SW 1271 (cell line): ENCODE results near the gene SLC39A11.
"Not testable (repeated sequence)": the region's sequence is repeated elsewhere in the genome, so short reads cannot be mapped to it uniquely, and the experiment has no call there.

ENCODE experiments used
- DNase-seq, 2 experiments: peaks; one replicate each; lab custom pipeline; 2025; lab: John Stamatoyannopoulos, UW

Gene SLC39A11

GRCh38 chr17:73092523-73093135, at the start of gene SLC39A11:
SLC39A11 (minus strand) TSS chr17:73092688; CDS start chr17:73088764, 3,924 bp downstream.
- DNase-seq = peak; percentile 83 to 91

- no peak for DNase-seq
These were observed 48.9 kb upstream of the SLC39A11 start for GRCh38 chr17:73141411-73141810.

GRCh38 chr17:73140566-73140965, 48.1 kb upstream of the SLC39A11 start:
- DNase-seq = no peak

- no peak for DNase-seq
These were observed 46.8 kb upstream of the SLC39A11 start for GRCh38 chr17:73139296-73139695.

GRCh38 chr17:73138541-73139138, 46.2 kb upstream of the SLC39A11 start:
- no peak for DNase-seq

- DNase-seq = no peak
These were observed 44.9 kb upstream of the SLC39A11 start for GRCh38 chr17:73137376-73137775.

GRCh38 chr17:73135766-73136165, 43.3 kb upstream of the SLC39A11 start:
- no peak for DNase-seq

GRCh38 chr17:73133911-73134649, 41.6 kb upstream of the SLC39A11 start:
- DNase-seq = no peak

- DNase-seq = no peak
These were observed 39.6 kb upstream of the SLC39A11 start for GRCh38 chr17:73132085-73132492.

- DNase-seq = not testable (repeated sequence)
These were observed 39.0 kb upstream of the SLC39A11 start for GRCh38 chr17:73131439-73131838.

- no peak for DNase-seq
These were observed 38.5 kb upstream of the SLC39A11 start for GRCh38 chr17:73130977-73131376.

GRCh38 chr17:73128496-73128895, 36.0 kb upstream of the SLC39A11 start:
- DNase-seq = no peak

- DNase-seq = no peak
These were observed 34.4 kb upstream of the SLC39A11 start for GRCh38 chr17:73126716-73127473.

GRCh38 chr17:73123606-73124320, 31.3 kb upstream of the SLC39A11 start:
- DNase-seq = no peak

- no peak for DNase-seq
These were observed 30.6 kb upstream of the SLC39A11 start for GRCh38 chr17:73122953-73123605.

GRCh38 chr17:73121506-73121905, 29.0 kb upstream of the SLC39A11 start:
- no peak for DNase-seq

GRCh38 chr17:73119631-73120030, 27.1 kb upstream of the SLC39A11 start:
- DNase-seq = no peak

GRCh38 chr17:73118951-73119391, 26.5 kb upstream of the SLC39A11 start:
- no peak for DNase-seq

GRCh38 chr17:73118139-73118538, 25.7 kb upstream of the SLC39A11 start:
- no peak for DNase-seq

GRCh38 chr17:73112246-73112645, 19.8 kb upstream of the SLC39A11 start:
- no peak for DNase-seq

- no peak for DNase-seq
These were observed 18.9 kb upstream of the SLC39A11 start for GRCh38 chr17:73111386-73111785.
